HL-60/S4 treated with retinoic acid at 250 ng/mL for 4 days and 3 days (cell line): ENCODE results near the gene OAT.

Experiments
- in situ Hi-C: fragments of 300-500 bp; cut with MboI; formaldehyde crosslinking; loops from 2 replicates; pipeline ENCODE4 v1.7.0; 2022; ENCODE audit warnings: low sequenced_read_pairs

OAT gene

DNA sequence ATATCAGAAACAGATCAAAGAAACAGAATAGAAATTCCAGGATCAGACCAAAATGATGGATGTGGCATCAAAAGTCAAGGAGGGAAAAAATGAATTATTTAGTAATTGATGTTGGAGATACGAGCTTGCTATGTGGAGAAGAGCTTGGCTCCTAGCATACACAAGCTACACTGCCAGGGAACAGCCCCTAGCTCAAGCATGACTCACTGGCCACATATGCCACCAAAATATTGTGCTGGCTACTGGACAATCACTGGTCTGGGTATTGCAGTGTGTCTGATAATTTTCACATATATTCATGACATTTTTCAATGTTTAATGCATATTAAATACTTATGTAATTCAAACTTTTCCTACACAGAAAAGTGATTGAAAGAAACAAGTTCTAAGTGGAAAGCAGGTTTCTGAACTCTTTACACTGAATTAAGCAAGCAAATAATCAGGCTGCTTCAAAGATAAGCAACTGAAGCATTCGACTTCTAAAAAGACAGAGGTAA, 59.3 kb downstream of the OAT start:
- in situ Hi-C loops = no loop called here

DNA sequence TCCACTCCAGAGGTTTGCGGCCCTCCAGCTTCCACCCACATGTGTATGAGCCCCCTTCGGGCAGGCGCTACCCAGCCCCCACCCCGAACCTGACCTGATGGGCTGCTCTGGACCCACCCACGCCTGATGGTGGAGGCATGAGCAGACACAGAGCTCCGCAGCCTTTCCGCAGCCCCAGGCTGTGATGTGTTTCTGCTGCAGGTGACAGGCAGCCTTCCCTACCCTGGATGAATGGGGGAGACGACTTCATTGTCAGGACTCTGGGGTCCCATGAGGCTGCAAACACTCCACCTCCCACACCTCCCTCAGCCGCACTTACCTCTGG, 61.2 kb downstream of the OAT start:
- in situ Hi-C loops = no loop called here

DNA sequence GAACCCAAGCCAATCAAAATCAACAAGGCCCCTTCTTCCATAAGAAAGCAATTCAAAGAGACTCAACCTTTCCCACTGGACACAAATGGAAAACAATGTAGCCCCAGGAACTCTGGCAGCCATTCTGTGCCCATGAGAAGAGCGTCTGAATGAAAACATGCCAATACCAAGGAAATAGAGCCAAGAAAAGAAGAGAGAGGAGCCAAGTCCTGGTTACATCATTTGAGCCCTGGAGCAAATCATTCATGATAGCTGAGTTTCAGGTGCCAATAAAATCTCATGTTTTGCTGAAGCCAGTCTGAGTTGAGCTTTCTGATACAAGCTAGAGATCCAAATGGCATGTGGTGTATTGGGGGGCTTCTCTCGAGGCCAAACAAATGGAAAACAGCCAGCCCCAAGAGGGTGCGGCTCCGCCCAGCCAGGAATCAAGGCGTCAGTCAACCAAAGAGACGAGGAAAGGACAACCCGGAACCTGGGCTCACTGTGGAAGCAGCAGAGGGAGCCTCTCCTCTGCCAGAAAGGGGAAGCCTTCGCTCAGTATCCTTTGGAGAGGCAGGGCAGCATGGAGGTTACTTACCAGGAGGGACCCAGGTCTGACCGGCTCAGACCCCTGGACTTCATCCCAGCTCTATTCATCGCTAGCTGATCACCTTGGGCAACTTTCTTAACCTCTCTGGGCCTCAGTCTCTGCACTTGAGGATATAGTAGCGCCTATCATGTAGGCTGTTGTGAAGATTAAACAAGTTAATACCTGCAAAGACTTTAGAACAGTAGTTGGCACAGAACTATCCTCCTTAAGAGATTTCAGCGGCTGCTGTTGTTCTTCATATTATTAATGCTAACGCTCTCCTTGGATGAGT, 61.8 kb downstream of the OAT start:
- in situ Hi-C loops = no loop called here

DNA sequence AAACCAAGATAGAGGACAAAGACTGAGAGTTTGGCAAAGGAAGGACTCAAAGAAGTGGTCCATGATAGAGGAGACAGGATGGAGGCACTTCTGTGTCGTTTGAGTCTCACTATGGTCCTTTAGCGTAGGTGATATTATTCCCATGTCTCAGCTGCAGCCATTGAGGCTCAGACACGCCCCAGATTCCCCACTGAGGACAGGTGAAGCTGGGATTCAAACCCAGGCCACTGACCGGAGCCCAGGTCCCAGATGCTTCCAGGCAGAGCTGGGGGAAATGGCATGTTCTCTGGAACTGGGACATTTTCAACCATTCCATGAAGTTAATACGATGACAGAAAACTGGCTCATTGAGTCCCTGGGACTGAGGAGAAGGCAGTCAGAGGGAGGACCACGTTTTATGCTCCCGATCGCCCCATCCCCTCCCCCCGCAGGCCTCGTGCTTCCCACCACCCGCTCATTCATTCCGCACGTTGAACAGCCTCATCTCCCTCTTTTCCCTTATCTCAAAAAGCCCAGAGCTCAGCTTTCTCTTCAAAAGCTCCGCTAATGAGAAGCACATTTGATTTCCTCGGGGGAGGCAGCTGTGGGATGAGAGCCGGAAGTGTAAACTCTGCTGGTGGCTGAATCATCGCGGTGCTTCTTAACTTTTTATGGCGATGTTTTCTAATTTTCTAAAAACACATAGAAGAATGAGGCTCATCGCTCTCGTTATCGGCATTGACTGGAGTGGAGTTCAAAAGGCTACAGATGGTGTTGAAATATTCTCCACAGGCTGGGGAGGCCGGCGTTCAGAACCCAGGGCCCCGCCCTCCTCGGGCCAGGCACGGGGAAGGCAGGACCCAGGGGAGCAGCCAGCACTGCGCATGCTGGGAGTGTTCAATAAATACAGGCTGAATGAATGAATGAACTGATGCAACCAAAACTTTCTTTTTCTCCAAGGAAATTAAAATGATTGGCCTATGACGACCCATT, 64.0 kb downstream of the OAT start:
- in situ Hi-C loops = no loop called here

DNA sequence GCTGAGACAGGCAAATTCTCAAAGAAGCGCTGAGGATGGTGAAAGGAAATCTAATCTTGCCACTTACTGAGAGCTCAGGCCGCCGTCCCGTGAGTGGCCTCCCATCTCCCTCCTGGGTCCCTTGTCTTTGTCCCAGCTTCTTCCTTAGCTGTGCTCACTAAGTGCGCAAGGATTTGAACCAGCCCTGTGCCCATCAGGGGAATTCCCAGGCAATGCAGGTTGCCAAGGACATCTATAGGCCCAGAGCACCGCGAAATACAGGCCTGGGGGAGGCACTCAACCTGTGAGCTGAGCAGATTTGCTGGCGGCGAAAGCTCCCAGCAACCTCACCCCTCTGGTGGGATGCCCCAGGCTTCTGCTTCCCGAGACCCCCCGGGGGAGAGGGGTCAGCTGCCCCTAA, 64.8 kb downstream of the OAT start:
- in situ Hi-C loops = no loop called here

DNA sequence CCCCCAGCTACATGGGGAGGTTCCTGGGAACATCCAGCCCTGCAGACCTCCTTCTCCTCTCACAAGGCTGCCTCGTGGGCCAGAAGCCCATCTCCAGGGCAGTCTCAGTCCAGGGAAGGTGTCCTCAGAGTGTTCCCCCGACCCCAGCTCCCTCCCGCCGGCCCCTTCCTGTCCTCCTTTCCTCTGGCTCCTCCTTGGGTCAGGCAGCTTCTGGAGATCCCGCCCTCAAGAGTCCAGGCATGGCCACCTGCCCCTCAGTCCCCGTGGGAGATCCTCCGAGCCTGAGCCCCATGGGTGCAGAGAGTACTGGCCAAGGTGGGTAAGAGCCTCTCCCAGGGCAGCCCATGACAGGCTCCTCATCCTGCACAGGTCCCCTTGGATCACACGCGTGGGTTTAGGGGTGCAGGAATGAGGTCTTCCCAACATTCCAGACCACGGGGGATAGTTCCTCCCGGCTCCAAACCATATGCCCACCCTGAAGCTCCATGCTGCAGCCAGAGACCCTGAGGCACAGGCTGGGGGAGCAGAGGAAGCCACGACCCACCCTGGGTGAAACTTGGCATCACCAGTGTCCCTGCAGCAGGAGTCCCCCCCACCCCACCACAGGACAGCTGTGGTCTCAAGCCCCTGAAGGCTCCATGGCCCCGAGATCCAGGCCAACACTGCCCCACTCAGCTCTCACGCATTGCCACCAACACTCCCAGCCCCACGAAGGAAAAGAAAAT, 65.5 kb downstream of the OAT start:
- in situ Hi-C loops = no loop called here

DNA sequence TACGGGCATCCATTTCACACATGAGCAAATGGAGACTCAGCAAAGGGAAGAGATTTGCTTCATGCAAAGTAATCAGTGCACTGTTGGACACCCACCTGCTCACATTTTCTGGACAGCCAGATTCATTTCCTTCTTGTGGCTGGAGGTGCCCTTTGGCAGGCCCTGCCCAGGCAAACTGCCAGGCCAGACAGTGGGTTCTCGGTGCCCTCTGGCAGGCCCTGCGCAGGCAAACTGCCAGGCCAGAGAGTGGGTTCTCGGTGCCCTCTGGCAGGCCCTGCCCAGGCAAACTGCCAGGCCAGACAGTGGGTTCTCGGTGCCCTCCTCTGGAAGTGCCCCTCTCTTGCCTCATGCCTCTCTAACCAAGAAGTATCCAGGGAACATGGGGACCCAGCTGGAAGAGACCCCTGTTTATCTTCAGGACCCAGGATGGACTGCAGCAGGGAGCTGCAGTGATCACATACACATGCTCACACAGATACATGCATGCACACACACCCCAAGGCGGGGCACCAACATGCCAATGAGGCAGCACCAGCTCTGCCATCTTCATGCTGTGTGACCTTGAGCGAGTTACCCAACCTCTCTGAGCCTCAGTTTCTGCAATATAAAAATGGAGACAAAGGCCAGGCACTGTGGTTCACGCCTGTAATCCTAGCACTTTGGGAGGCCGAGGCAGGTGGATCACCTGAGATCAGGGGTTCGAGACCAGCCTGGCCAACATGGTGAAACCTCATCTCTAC, 67.1 kb downstream of the OAT start:
- in situ Hi-C loops = no loop called here

DNA sequence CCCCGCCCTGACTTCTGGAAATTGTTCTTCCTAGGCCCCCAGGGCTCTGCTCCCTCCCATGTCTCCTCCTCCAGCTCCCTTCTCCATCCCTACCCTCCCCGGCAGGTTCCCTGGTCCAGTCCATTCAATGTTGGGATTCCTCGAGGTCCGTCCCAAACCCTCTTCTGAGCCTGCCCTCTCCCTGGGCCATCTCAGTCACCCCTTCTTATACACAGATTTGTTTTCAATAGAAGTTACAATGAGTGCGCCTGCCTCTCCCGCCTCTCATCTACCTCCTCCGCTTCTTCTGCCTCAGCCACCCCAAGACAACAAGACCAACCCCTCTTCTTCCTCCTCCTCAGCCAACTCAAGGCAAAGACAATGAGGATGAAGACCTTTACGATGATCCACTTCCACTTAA, 67.9 kb downstream of the OAT start:
- in situ Hi-C loops = no loop called here

DNA sequence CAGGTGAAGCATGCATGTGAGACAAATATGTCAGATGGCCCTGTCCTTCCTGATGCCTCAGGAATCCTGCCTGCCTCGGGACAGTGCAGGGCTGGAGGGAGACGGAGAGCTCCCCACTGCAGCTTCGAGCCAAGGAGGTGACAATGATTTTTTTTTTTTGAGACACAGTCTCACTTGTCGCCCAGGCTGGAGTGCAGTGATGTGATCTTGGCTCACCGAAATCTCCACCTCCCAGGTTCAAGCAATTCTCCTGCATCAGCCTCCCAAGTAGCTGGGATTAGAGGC, 68.8 kb downstream of the OAT start:
- in situ Hi-C loops = no loop called here

DNA sequence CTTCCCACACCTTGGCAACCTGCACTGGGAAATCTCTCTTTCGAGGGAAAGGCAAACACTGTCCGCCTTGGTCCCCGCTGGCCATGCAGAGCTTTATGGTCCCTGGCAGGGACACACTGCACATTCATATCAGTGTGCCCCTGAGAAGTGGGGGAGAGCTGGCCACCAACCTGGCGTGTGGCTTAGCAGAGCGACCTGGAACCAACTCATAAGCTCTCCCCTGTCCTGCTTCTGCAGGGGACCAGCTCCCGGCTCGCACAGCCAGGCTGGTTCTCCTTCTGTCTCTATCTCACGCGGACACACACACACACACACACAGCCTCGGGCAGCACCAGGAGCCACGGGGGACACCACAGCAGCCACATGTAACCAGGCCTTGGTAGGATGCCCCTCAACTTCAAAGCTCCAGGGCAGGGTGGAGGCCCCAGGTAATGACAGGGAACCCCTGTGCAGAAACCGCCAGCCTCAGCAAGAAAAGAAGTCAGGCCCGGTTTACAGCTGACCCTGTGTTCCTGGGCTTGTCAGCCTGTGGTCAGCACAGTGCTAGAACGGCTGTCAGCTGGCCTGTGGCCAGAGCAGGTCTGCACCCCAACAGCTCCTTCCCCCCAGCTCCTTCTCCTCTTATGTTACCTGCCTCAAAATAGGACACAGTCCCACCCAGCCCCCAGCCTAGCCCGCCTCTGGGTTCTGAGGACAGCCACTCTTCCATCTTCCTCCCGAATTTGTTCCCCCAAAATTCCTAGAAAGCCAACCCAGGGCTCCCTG, 69.3 kb downstream of the OAT start:
- in situ Hi-C loops = no loop called here

DNA sequence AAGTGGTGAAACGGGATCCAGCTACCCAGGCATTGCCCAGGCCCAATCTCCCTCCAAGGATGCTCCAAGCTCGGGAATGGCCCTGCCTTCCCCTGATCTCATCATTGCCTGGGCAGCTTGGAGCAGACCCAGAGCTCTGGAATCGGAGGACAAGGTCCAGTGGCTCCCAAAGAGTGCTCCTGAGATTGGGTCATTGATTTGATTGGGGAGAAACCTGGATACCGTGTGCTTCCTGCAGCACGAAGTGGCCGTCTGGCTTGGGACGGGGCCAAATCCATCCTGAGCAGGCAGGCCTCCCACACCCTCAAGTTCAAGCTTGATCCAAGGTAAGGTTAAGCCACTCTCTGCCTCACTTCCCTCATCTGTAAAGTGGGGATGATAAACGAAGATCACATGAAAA, 69.9 kb downstream of the OAT start:
- in situ Hi-C loops = no loop called here

DNA sequence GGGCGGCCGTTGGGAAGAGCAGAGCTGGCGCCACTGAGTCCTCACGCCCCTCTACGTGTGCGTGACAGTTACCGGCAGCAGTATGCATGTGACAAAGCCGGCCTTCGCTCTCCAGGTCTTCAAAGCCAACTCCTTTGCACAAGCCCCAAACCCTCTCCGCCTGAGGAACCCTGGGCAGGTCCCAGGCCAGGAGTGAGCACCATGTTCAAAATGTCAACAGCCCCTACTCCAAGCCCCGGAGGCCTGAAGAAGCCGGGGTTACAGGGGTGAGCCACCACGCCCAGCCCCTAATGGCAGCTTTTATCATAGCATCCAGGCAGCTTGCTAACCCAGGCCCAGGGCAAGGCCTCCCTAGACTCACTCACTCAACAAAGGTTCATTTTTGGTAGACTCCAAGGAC, 70.8 kb downstream of the OAT start:
- in situ Hi-C loops = no loop called here
